Measurements from ENCODE around the gene MYOCD. TPM values are rescaled to one million over a fixed set of nuclear protein-coding genes. Genes with fewer than 3 reads are reported as not detected.

The MYOCD gene
- total and polyA plus RNA-seq, 2 donors from 2014 or later, result 0.58 to 4.0 TPM

- Histone ChIP-seq H3K4me1 (ENCODE audit: control insufficient read depth in 2 of 3, insufficient read depth in 2 of 3, low read depth in 1 of 3, low read length in 3 of 3) (no peaks in the 10 kb centered on the region), H3K9ac (ENCODE audit: low read length in 3 of 3) (no peak overlapping the region), H3K27ac (ENCODE audit: low read depth in 2 of 2, low read length in 2 of 2) (no peak overlapping the region), H3K36me3 (ENCODE audit: control insufficient read depth in 2 of 3, insufficient read depth in 3 of 3, low read length in 3 of 3) (no peaks in the 10 kb centered on the region), H3K27me3 (ENCODE audit: control insufficient read depth, insufficient read depth, low read length) (no peaks in the 10 kb centered on the region), H3K9me3 (ENCODE audit: control insufficient read depth in 2 of 3, insufficient read depth in 1 of 3, low read length in 3 of 3) (no peaks in the 10 kb centered on the region), H3K4me3 (ENCODE audit: low read length in 3 of 3) (no peak overlapping the region)
- intact Hi-C loops (cut with DNase I), result no loop called here
- DNase-seq (no peak), FAIRE-seq (no peak)
- TF ChIP-seq CTCF (IDR thresholded peaks at IDR 0.05; ENCODE audit: borderline replicate concordance, extremely low read depth, insufficient read depth), result no peak
These were observed 42.4 kb upstream of the MYOCD start for GRCh38 chr17:12623220-12623848.

- DNase-seq, result no peak
- no peaks in the 10 kb centered on the region for H3K36me3 ChIP-seq (ENCODE audit: control insufficient read depth in 2 of 3, insufficient read depth in 3 of 3, low read length in 3 of 3)
- FAIRE-seq, result no peak
- no peak overlapping the region for H3K4me3 ChIP-seq (ENCODE audit: low read length in 3 of 3)
- no peak overlapping the region for H3K9ac ChIP-seq (ENCODE audit: low read length in 3 of 3)
- H3K4me1 ChIP-seq (ENCODE audit: control insufficient read depth in 2 of 3, insufficient read depth in 2 of 3, low read depth in 1 of 3, low read length in 3 of 3), result no peaks in the 10 kb centered on the region
- H3K9me3 ChIP-seq (ENCODE audit: control insufficient read depth in 2 of 3, insufficient read depth in 1 of 3, low read length in 3 of 3), result no peaks in the 10 kb centered on the region
- intact Hi-C loops (cut with DNase I), result no loop called here
- no peak for TF ChIP-seq CTCF (IDR thresholded peaks at IDR 0.05; ENCODE audit: borderline replicate concordance, extremely low read depth, insufficient read depth)
- no peak overlapping the region for H3K27ac ChIP-seq (ENCODE audit: low read depth in 2 of 2, low read length in 2 of 2)
- H3K27me3 ChIP-seq (ENCODE audit: control insufficient read depth, insufficient read depth, low read length), result no peaks in the 10 kb centered on the region
These were observed 41.5 kb upstream of the MYOCD start for GRCh38 chr17:12624211-12624610.

- DNase-seq (no peak), FAIRE-seq (no peak)
- Histone ChIP-seq H3K4me3 (ENCODE audit: low read length in 3 of 3) (no peak overlapping the region), H3K27ac (ENCODE audit: low read depth in 2 of 2, low read length in 2 of 2) (no peak overlapping the region), H3K27me3 (ENCODE audit: control insufficient read depth, insufficient read depth, low read length) (no peaks in the 10 kb centered on the region), H3K36me3 (ENCODE audit: control insufficient read depth in 2 of 3, insufficient read depth in 3 of 3, low read length in 3 of 3) (no peaks in the 10 kb centered on the region), H3K9me3 (ENCODE audit: control insufficient read depth in 2 of 3, insufficient read depth in 1 of 3, low read length in 3 of 3) (no peaks in the 10 kb centered on the region), H3K4me1 (ENCODE audit: control insufficient read depth in 2 of 3, insufficient read depth in 2 of 3, low read depth in 1 of 3, low read length in 3 of 3) (no peaks in the 10 kb centered on the region), H3K9ac (ENCODE audit: low read length in 3 of 3) (no peak overlapping the region)
- no peak for TF ChIP-seq CTCF (IDR thresholded peaks at IDR 0.05; ENCODE audit: borderline replicate concordance, extremely low read depth, insufficient read depth)
- intact Hi-C loops (cut with DNase I), result no loop called here
These were observed 40.6 kb upstream of the MYOCD start for GRCh38 chr17:12625092-12625491.

- DNase-seq (peak in 1 of 5 donors; percentile 29), FAIRE-seq (no peak)
- TF ChIP-seq CTCF (IDR thresholded peaks at IDR 0.05; ENCODE audit: borderline replicate concordance, extremely low read depth, insufficient read depth), result no peak
- Histone ChIP-seq H3K4me1 (ENCODE audit: control insufficient read depth in 2 of 3, insufficient read depth in 2 of 3, low read depth in 1 of 3, low read length in 3 of 3) (no peaks in the 10 kb centered on the region), H3K4me3 (ENCODE audit: low read length in 3 of 3) (no peak overlapping the region), H3K27ac (ENCODE audit: low read depth in 2 of 2, low read length in 2 of 2) (no peak overlapping the region), H3K27me3 (ENCODE audit: control insufficient read depth, insufficient read depth, low read length) (no peaks in the 10 kb centered on the region), H3K9ac (ENCODE audit: low read length in 3 of 3) (no peak overlapping the region), H3K36me3 (ENCODE audit: control insufficient read depth in 2 of 3, insufficient read depth in 3 of 3, low read length in 3 of 3) (no peaks in the 10 kb centered on the region), H3K9me3 (ENCODE audit: control insufficient read depth in 2 of 3, insufficient read depth in 1 of 3, low read length in 3 of 3) (no peaks in the 10 kb centered on the region)
- intact Hi-C loops (cut with DNase I), result no loop called here
These were observed 38.5 kb upstream of the MYOCD start for GRCh38 chr17:12627177-12627629.

Data from kidney (tissue), 14 donors.